SW480 (cell line): Measurements from ENCODE around the gene MYO7A.

Experiments
- DNase-seq: peaks from one replicate; pipeline ENCODE4 v3.0.0-alpha.2; 2016; ENCODE audit warnings: low spot score

The MYO7A gene

GRCh38 chr11:77201991-77202841 is 74.2 kb downstream of the MYO7A start:
- DNase-seq, result no peak

- DNase-seq, result no peak
Measured at GRCh38 chr11:77202941-77203900, 75.2 kb downstream of the MYO7A start.

GRCh38 chr11:77203901-77204753 is 76.1 kb downstream of the MYO7A start:
- DNase-seq, result no peak

- no peak for DNase-seq
Measured at GRCh38 chr11:77204754-77205466, 76.9 kb downstream of the MYO7A start.

GRCh38 chr11:77205467-77206263 is 77.6 kb downstream of the MYO7A start:
- DNase-seq, result no peak

GRCh38 chr11:77206264-77207018 is 78.4 kb downstream of the MYO7A start:
- DNase-seq, result no peak

- DNase-seq, result no peak
Measured at GRCh38 chr11:77207019-77207485, 79.0 kb downstream of the MYO7A start.

- no peak for DNase-seq
Measured at GRCh38 chr11:77207618-77208313, 79.7 kb downstream of the MYO7A start.

- DNase-seq, result no peak
Measured at GRCh38 chr11:77208535-77208934, 80.5 kb downstream of the MYO7A start.

GRCh38 chr11:77209663-77210062 is 81.6 kb downstream of the MYO7A start:
- no peak for DNase-seq

GRCh38 chr11:77211040-77211451 is 83.0 kb downstream of the MYO7A start:
- no peak for DNase-seq

GRCh38 chr11:77211594-77212251 is 83.7 kb downstream of the MYO7A start:
- no peak for DNase-seq

- no peak for DNase-seq
Measured at GRCh38 chr11:77212314-77213007, 84.4 kb downstream of the MYO7A start.

- no peak for DNase-seq
Measured at GRCh38 chr11:77213029-77213579, 85.1 kb downstream of the MYO7A start.

- DNase-seq, result no peak
Measured at GRCh38 chr11:77213589-77214428, 85.8 kb downstream of the MYO7A start.

- DNase-seq, result no peak
Measured at GRCh38 chr11:77214557-77214956, 86.5 kb downstream of the MYO7A start.
